ENCODE results near the gene MCRIP2.

MCRIP2 gene

GRCh38 chr16:603933-604332, 37.7 kb upstream of the MCRIP2 start:
- H3K27ac ChIP-seq, result no peak overlapping the region
- no peaks in the 10 kb centered on the region for H3K27me3 ChIP-seq (replicated peaks)
- TF ChIP-seq CTCF (IDR thresholded peaks at IDR 0.05; ENCODE audit: low read depth, low read length, missing control alignments), result no peak
- in situ Hi-C loops (cut with HindIII; ENCODE audit: low pct_ligation_motif_present, low sequenced_read_pairs), result no loop called here
- DNase-seq, result no peak
- H3K36me3 ChIP-seq (replicated peaks), result no peaks in the 10 kb centered on the region
- no peak overlapping the region for H3K4me3 ChIP-seq (ENCODE audit: low read depth, low read length)

GRCh38 chr16:606656-607307, 34.8 kb upstream of the MCRIP2 start:
- no peak for DNase-seq
- no peaks in the 10 kb centered on the region for H3K36me3 ChIP-seq (replicated peaks)
- in situ Hi-C loops (cut with HindIII; ENCODE audit: low pct_ligation_motif_present, low sequenced_read_pairs), result no loop called here
- H3K4me3 ChIP-seq (ENCODE audit: low read depth, low read length), result no peak overlapping the region
- TF ChIP-seq CTCF (IDR thresholded peaks at IDR 0.05; ENCODE audit: low read depth, low read length, missing control alignments), result no peak
- H3K27ac ChIP-seq, result no peak overlapping the region
- no peaks in the 10 kb centered on the region for H3K27me3 ChIP-seq (replicated peaks)

GRCh38 chr16:608019-608418, 33.6 kb upstream of the MCRIP2 start:
- H3K36me3 ChIP-seq (replicated peaks), result no peaks in the 10 kb centered on the region
- in situ Hi-C loops (cut with HindIII; ENCODE audit: low pct_ligation_motif_present, low sequenced_read_pairs), result no loop called here
- H3K27ac ChIP-seq, result no peak overlapping the region
- H3K4me3 ChIP-seq (ENCODE audit: low read depth, low read length), result no peak overlapping the region
- DNase-seq, result no peak
- no peak for TF ChIP-seq CTCF (IDR thresholded peaks at IDR 0.05; ENCODE audit: low read depth, low read length, missing control alignments)
- no peaks in the 10 kb centered on the region for H3K27me3 ChIP-seq (replicated peaks)

GRCh38 chr16:609316-609715, 32.3 kb upstream of the MCRIP2 start:
- DNase-seq, result no peak
- in situ Hi-C loops (cut with HindIII; ENCODE audit: low pct_ligation_motif_present, low sequenced_read_pairs), result no loop called here
- H3K36me3 ChIP-seq (replicated peaks), result no peaks in the 10 kb centered on the region
- no peak overlapping the region for H3K27ac ChIP-seq
- H3K4me3 ChIP-seq (ENCODE audit: low read depth, low read length), result no peak overlapping the region
- no peak for TF ChIP-seq CTCF (IDR thresholded peaks at IDR 0.05; ENCODE audit: low read depth, low read length, missing control alignments)
- H3K27me3 ChIP-seq (replicated peaks), result no peaks in the 10 kb centered on the region

GRCh38 chr16:609984-610383, 31.6 kb upstream of the MCRIP2 start:
- DNase-seq, result no peak
- Histone ChIP-seq H3K27ac (no peak overlapping the region), H3K4me3 (ENCODE audit: low read depth, low read length) (no peak overlapping the region), H3K27me3 (replicated peaks) (no peaks in the 10 kb centered on the region), H3K36me3 (replicated peaks) (no peaks in the 10 kb centered on the region)
- TF ChIP-seq CTCF (IDR thresholded peaks at IDR 0.05; ENCODE audit: low read depth, low read length, missing control alignments), result no peak
- in situ Hi-C loops (cut with HindIII; ENCODE audit: low pct_ligation_motif_present, low sequenced_read_pairs), result no loop called here
